Left renal cortex interstitium (tissue), 4 donors: ENCODE data around the gene HYI. TPM values are rescaled to one million over a fixed set of nuclear protein-coding genes. Genes with fewer than 3 reads are reported as not detected.
"Not testable (repeated sequence)": the region's sequence is repeated elsewhere in the genome, so short reads cannot be mapped to it uniquely, and the experiment has no call there.

Experiments used
- DNase-seq, 4 donors: peaks; one replicate each; pipeline ENCODE4 v3.0.0-alpha.2; 2013; ENCODE audit warnings: low read depth in 4 of 4, low spot score in 2 of 4, missing footprints in 1 of 4
- polyA plus RNA-seq, 4 donors: library from polyadenylated mRNA; unstranded; fragments of 120-200 nt; gene quantifications; one replicate each; pipeline ENCODE4 v1.2.1, GENCODE V29; 2013; ENCODE audit not compliant: insufficient read length in 4 of 4

The HYI gene
- polyA plus RNA-seq, 4 donors = 32.5 to 49.2 (median 43.6) TPM

DNA sequence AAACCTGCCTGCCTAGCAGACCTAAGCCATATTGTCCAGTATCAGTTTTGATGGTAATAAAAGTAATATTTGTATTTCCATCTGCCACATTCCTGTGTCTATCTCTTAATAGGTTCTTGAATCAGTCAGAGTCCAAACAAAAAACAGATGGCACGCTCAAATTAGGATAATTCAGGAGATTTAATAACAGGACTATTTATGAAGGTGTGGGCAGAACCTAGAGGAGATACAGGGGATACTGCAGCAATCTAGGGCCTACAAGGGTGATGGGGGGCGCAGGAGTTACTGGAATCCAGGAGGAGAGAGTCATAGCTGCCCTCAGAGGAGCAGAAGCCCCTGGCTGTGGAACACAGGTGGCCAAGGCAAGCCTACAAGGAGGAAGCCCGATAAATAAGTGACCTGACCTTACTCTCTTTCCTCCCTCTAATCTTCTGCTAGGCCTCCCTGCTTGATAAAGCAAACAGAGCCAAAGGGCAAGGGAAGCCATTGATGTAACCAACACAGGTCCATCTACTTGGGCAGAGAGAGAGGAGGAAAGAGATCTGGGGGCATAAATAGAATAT lies 11.9 kb upstream of the HYI start:
- no peak for DNase-seq

DNA sequence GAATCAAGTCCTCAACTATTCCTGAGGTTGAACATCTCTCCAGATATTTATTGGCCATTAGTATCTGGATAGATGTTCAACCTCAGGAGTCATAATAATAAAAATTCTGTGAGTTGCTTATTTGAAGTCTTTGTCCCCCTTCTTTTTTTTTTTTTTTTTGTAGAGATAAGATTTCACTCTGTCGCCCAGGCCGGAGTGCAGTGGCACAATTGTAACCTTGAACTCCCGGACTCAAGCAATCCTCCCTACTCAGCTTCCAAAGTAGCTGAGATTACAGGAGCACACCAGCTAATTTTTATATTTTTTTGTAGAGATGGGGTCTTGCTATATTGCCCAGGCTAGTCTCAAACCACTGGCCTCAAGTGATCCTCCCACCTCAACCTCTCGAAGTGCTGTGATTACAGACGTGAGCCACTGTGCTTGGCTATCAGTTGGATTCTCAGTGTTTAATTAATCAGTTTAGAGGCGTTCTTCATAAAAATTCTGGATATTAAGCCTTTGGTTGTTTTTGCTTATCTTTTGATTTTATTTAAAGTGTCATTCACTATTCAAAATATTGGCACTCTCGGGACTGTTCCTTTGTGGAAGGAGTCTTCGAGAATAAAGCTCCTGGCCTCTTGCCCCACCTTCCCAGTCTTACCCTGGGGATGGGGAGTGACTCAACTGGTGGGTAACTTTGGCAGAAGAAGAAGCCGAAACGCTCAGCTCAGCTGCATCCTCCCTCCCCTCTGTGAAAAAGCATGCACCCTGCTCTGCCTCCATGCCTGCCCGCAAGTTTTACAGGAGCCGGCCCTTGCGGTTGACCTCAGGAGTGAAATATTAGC lies 11.2 kb upstream of the HYI start:
- no peak for DNase-seq

- no peak for DNase-seq
These were observed 9.7 kb upstream of the HYI start for GRCh38 chr1:43463479-43463878.

DNA sequence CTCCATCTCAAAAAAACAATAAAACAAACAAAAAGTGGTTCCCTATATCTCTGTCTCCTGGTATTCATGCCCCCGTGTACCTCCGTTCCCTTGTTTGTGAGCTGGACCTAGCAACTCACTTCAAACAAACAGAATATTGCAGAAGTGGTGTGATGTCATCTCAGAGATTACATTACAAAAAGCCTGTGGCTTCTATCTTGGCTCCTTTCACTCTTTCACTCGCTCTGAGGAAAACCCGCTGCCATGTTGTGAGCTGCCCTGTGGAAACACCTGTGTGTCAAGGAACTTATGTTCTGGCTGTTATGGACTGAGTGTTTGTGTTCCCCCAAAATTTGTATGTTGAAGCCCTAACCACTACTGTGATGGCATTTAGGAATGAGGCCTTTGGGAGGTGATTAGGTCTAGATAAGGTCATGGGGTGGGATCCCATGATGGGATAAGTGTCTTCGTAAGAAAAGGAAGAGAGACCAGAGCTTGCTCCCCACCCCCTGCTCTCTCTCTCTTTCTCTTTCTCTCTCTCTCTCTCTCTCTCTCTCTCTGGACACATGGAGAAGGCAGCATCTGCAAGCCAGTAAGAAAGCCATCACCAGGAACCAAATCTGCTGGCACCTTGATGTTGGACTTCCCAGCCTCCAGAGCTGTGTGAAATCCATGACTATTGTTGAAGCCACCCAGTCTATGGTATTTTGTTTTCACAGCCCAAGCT lies 7.4 kb upstream of the HYI start:
- no peak for DNase-seq

DNA sequence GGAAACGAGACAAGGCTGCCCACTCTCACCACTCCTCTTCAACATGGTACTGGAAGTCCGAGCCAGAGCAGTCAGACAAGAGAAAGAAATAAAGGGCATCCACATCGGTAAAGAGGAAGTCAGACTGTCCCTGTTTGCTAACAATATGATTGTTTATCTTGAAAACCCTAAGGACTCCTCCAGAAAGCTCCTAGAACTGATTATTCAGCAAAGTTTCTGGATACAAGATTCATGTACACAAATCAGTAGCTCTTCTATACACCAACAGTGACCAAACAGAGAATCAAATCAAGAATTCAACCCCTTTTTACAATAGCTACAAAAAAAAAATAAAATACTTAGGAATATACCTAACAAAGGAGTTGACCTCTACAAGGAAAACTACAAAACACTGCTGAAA lies 4.6 kb upstream of the HYI start:
- not testable (repeated sequence) for DNase-seq

GRCh38 chr1:43455213-43455889 lies 1.6 kb upstream of the HYI start:
- no peak for DNase-seq

- peak; percentile 45 to 57 (median 51) for DNase-seq
These were observed 710 bp upstream of the HYI start for GRCh38 chr1:43454270-43455011.

- DNase-seq = peak in 1 of 4 donors; percentile 21
These were observed 816 bp downstream of the HYI start for GRCh38 chr1:43452789-43453441.

DNA sequence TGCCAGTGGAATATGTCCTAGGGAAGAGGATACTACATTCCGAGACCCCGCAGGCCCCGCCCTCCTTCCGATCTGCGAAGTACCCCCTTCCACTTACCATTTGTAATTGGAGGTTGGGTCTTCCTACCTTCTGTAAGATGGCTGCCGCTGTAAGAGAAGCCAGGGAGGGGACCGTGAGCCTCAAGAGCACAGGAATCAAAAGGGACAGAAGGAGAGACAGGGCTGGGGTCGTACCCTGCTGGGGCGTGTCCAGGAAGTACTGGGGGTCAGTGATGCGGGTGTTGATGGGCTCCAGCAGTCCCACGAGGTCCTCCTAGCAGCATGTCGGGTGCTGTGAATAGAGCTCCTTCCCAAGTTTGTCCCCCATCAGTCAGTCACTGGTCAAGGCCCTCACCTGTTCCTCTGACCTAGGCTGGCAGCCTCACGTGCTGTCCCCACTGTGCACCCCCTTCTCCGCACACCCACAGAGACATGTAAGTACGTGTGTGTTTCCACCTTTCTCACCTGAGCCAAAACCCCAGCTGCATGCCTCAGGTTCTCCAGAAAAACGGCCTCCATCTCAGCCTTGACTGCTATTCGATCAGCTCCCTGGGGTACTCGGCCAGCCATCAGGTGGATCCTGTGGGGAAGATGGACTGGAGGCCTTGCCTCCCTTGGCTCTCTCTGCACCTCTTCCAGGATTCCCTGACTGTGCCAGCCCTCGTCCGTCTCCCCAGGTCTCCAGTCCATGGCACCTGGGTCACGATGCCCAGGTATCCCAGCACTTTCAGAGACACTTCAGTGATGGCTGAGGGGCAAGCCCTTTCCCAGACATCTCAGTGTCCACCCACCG lies 1.8 kb downstream of the HYI start:
- DNase-seq = no peak

- no peak for DNase-seq
These were observed 2.6 kb downstream of the HYI start for GRCh38 chr1:43451157-43451591.

DNA sequence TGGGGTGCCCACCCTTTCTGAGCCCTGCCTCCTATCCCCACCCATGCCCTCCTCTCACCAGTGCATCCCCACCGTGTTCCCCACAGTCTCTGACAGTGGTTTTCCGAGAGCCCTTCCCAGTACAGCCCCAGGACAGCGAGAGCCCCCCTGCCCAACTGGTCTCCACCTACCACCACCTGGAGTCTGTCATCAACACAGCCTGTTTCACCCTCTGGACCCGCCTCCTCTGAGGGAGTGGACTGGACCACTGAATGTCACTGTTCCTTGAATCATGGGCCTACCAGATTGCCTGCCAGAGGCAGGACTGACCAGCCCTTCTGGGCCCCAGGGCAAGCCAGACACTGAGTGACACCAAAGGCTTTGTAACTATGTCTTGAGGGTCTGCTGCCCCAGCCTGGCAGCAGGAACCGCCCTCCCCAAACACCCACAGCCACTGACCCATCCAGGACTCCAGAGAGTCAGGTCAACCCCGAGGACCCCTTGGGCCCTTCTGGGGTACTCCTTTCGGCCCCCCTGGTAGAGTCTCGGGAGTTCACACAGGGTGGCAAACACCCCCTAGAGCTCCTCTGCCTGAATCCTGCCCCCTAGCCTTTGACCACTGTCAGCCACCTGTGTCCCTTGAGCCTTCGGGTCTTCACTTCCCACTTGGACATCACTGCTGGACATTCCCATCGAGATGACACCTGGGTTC lies 3.3 kb downstream of the HYI start:
- no peak for DNase-seq

DNA sequence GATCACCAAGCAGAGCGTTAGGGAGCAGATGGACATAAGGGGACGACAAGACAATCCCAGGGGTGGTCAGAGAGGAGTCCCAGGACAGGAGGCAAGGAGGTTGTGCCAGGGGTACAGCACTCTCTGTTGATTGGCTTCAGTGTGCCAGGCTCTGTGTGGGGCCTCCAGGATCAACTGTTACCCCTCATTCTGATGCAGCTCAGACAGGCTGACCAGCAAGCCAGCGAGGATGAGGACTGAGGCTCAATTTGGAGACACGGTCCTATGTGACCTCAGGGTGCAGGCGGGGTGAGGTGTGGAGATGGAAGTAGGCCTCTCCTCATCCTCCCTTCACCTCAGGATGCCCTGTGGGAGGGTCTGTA lies 4.0 kb downstream of the HYI start:
- no peak for DNase-seq

- DNase-seq = no peak
These were observed 4.6 kb downstream of the HYI start for GRCh38 chr1:43448955-43449707.

DNA sequence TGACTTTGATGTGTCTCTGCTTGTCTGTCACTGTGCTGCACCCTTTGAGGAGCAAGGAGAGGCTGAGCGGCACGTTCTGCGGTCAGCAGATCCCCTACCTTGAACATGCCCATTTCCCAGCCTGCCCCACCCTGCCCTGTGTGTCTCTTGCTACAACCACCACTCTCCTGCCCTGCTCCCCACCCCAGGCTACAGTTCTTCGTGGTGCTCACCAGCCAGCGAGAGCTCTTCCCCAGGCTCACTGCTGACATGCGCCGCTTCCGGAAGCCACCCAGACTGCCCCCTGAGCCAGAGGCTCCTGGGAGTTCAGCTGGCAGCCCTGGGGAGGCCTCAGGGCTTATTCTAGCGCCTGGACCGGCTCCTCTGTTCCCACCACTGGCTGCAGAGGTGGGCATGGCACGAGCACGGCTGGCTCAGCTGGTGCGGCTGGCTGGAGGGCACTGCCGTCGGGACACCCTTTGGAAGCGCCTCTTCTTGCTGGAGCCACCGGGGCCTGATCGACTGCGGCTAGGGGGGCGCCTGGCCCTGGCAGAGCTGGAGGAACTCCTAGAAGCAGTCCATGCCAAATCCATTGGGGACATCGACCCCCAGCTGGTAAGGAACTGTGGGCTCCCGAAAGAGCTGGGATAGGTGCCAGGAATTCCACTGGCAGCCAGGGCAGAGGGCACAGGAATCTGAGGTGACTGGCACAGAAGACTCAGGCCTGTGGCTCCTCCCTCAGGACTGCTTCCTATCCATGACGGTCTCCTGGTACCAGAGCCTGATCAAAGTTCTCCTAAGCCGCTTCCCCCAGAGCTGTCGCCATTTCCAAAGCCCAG lies 5.6 kb downstream of the HYI start:
- no peak for DNase-seq

DNA sequence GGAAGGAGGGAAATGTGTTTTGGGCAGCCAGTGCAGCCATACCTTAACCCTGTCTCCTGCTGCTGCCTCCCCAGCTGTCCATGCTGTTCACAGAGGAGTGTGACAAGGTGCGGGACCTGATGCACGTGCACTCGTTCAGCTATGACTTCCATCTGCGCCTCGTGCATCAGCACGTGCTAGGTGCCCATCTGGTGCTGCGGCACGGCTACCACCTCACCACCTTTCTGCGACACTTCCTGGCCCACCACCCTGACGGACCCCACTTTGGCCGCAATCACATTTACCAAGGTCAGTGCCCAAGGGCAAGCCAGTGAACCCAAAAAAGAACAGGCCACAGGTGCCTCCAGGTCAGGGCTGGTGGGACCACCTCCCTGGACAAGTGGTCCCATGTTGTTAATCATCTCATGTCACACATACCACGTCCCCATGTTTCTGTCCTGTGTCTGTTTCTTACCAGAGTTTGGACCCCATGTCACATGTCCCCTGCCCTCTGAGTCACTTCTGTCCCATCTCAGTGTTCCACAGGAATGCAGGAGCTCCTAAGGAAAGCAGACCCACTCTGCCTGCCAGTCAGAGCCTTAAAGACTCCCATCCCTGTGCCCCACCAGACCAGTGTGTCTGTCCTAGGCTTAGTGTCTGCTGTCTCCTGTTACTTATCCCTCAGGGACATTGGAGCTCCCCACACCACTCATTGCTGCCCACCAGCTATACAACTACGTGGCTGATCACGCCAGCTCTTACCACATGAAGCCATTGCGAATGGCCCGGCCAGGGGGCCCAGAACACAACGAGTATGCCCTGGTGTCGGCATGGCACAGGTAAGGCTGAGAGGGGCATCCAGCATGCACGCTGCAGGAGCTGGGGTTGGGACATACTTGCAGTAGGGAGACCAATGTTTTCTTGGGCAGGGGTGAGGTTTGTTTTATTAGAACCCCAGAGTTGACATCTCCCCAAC lies 6.6 kb downstream of the HYI start:
- no peak for DNase-seq

DNA sequence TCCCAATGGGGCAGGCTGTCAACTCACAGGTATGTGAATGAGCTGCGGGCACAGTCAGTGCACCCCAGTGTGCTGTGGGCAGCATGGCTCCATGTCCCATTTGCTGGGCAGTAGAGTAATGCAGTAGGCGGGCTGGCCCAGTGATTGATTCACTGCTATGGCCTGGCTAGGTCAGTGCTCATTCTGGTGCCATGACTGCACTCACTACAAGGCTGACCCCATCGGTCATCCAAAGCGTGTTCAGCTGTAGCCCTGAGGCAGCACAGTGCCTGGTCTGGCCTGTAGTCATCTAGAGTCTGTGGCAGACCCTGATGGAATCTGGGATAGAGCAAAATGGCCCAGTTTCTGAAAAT lies 7.4 kb downstream of the HYI start:
- no peak for DNase-seq
